Activated T-cell treated with anti-CD3 and anti-CD28 coated beads for 48 hours (primary cell): ENCODE data around the gene PRKCE.
"Not testable (repeated sequence)": the region's sequence is repeated elsewhere in the genome, so short reads cannot be mapped to it uniquely, and the experiment has no call there.

Experiments
- DNase-seq: peaks from one replicate; pipeline ENCODE4 v3.0.0-alpha.2; 2020; ENCODE audit warnings: low read depth

PRKCE gene

GRCh38 chr2:46195819-46196218 is 544.3 kb downstream of the PRKCE start:
- no peak for DNase-seq

GRCh38 chr2:46196871-46197462 is 545.5 kb downstream of the PRKCE start:
- no peak for DNase-seq

- no peak for DNase-seq
These were observed 546.2 kb downstream of the PRKCE start for GRCh38 chr2:46197672-46198071.

GRCh38 chr2:46198164-46198883 is 546.8 kb downstream of the PRKCE start:
- no peak for DNase-seq

GRCh38 chr2:46198966-46199365 is 547.5 kb downstream of the PRKCE start:
- no peak for DNase-seq

GRCh38 chr2:46200100-46200690 is 548.7 kb downstream of the PRKCE start:
- DNase-seq: no peak

- no peak for DNase-seq
These were observed 549.6 kb downstream of the PRKCE start for GRCh38 chr2:46200861-46201605.

GRCh38 chr2:46202453-46202852 is 551.0 kb downstream of the PRKCE start:
- no peak for DNase-seq

GRCh38 chr2:46202987-46203386 is 551.5 kb downstream of the PRKCE start:
- no peak for DNase-seq

- not testable (repeated sequence) for DNase-seq
These were observed 552.2 kb downstream of the PRKCE start for GRCh38 chr2:46203636-46204035.

GRCh38 chr2:46207591-46207990 is 556.1 kb downstream of the PRKCE start:
- no peak for DNase-seq

GRCh38 chr2:46208766-46209165 is 557.3 kb downstream of the PRKCE start:
- no peak for DNase-seq

GRCh38 chr2:46210063-46210462 is 558.6 kb downstream of the PRKCE start:
- no peak for DNase-seq

GRCh38 chr2:46211461-46211860 is 560.0 kb downstream of the PRKCE start:
- no peak for DNase-seq

GRCh38 chr2:46213906-46214305 is 562.4 kb downstream of the PRKCE start:
- no peak for DNase-seq

- DNase-seq: no peak
These were observed 564.7 kb downstream of the PRKCE start for GRCh38 chr2:46216213-46216612.

GRCh38 chr2:46223514-46223913 is 572.0 kb downstream of the PRKCE start:
- not testable (repeated sequence) for DNase-seq

- DNase-seq: no peak
These were observed 573.7 kb downstream of the PRKCE start for GRCh38 chr2:46225150-46225625.

- DNase-seq: no peak
These were observed 574.3 kb downstream of the PRKCE start for GRCh38 chr2:46225730-46226129.

GRCh38 chr2:46226620-46227019 is 575.1 kb downstream of the PRKCE start:
- DNase-seq: no peak

GRCh38 chr2:46227022-46227421 is 575.5 kb downstream of the PRKCE start:
- DNase-seq: no peak

GRCh38 chr2:46227674-46228289 is 576.3 kb downstream of the PRKCE start:
- DNase-seq: no peak
